ENCODE measurements around the gene CCDC86. TPM values are rescaled to one million over a fixed set of nuclear protein-coding genes. Genes with fewer than 3 reads are reported as not detected.

The CCDC86 gene
- total and polyA plus RNA-seq, 4 donors = 8.1 to 15.2 (median 10.0) TPM

DNA sequence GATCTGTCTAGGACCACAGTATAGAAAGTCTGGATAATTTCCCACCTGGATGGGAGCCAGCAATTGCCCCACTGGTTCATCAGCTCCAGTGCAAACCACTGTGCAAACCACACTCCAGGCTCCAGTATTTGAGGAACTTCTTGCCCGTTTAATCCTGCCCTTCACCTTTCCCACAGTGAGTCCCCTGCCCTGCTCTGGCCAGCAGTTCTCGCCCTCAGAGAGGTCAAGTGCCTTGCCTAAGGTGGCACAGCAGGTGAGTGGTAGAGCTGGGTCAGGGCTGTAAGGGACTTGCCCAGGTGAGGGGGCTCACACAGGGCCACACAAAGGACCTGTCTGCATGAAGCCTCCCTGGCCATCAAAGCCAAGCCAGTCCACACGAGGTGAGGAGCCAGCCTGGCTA lies 32.7 kb upstream of the CCDC86 start:
- intact Hi-C loops (cut with DNase I) = no loop called here
- 71 to 79% methylated on average over 3 of the region's 3 CpGs for WGBS, 2 donors
- no peaks in the 10 kb centered on the region for H3K36me3 ChIP-seq (ENCODE audit: control insufficient read depth in 1 of 2, insufficient read depth in 2 of 2, low read length in 1 of 2)
- H3K27ac ChIP-seq (ENCODE audit: low read depth in 1 of 2, low read length in 2 of 2) = no peak overlapping the region
- H3K4me3 ChIP-seq (ENCODE audit: low read length in 2 of 2) = no peak overlapping the region
- no peaks in the 10 kb centered on the region for H3K27me3 ChIP-seq (ENCODE audit: control insufficient read depth in 1 of 2, insufficient read depth in 2 of 2, low read length in 1 of 2)
- ATAC-seq (ENCODE audit: low FRiP score) (no peak), DNase-seq (no peak)
- H3K9me3 ChIP-seq (ENCODE audit: control insufficient read depth, low read length) = no peaks in the 10 kb centered on the region
- no peaks in the 10 kb centered on the region for H3K4me1 ChIP-seq (ENCODE audit: control insufficient read depth in 1 of 2, insufficient read depth in 2 of 2, low read length in 2 of 2)

DNA sequence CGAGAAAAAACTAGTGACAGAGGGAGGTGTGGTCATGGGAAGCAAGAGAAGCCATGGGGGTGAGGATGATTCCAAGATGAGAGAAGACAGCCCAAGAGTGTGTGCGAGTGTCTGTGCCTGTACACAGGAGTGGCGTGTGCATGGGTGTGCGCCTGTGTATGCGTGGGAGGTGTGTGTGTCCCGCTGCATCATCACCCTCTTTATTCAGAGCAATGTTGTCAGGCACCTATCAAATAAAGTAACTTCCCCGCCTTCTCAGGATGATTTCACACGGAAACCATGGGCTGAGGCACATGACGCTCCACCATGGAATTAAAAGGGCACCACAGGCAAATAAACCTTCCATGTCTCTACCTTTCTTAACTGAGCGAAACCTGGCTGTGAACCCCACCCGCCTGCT lies 32.2 kb upstream of the CCDC86 start:
- Histone ChIP-seq H3K27me3 (ENCODE audit: control insufficient read depth in 1 of 2, insufficient read depth in 2 of 2, low read length in 1 of 2) (no peaks in the 10 kb centered on the region), H3K36me3 (ENCODE audit: control insufficient read depth in 1 of 2, insufficient read depth in 2 of 2, low read length in 1 of 2) (no peaks in the 10 kb centered on the region), H3K4me3 (ENCODE audit: low read length in 2 of 2) (no peak overlapping the region), H3K9me3 (ENCODE audit: control insufficient read depth, low read length) (no peaks in the 10 kb centered on the region), H3K27ac (ENCODE audit: low read depth in 1 of 2, low read length in 2 of 2) (no peak overlapping the region), H3K4me1 (ENCODE audit: control insufficient read depth in 1 of 2, insufficient read depth in 2 of 2, low read length in 2 of 2) (no peaks in the 10 kb centered on the region)
- intact Hi-C loops (cut with DNase I) = no loop called here
- no peak for DNase-seq
- ATAC-seq (ENCODE audit: low FRiP score) = no peak
- 88 to 89% methylated on average over 11 of the region's 11 CpGs for WGBS, 2 donors

DNA sequence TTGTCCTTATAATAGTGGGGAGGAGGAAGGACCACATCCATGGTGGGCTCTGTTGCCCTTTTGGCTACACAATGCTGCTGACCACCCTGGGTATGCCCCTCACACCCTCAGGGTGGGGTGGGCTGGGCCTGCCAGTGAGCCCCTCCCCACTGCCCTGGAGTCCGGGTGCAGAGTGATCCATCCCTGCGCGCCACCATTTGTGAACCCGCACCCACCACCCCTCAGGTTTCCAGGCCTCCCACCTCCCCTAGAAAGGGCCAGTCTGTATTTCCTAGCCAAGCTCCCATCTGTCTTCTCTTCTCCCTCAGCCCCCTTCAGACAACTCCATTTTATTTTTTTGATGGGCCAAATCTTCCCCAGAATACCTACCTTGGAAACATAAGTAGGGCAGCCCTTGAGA lies 31.8 kb upstream of the CCDC86 start:
- no peaks in the 10 kb centered on the region for H3K4me1 ChIP-seq (ENCODE audit: control insufficient read depth in 1 of 2, insufficient read depth in 2 of 2, low read length in 2 of 2)
- H3K27me3 ChIP-seq (ENCODE audit: control insufficient read depth in 1 of 2, insufficient read depth in 2 of 2, low read length in 1 of 2) = no peaks in the 10 kb centered on the region
- no peaks in the 10 kb centered on the region for H3K36me3 ChIP-seq (ENCODE audit: control insufficient read depth in 1 of 2, insufficient read depth in 2 of 2, low read length in 1 of 2)
- ATAC-seq (ENCODE audit: low FRiP score) (no peak), DNase-seq (no peak)
- no peak overlapping the region for H3K27ac ChIP-seq (ENCODE audit: low read depth in 1 of 2, low read length in 2 of 2)
- H3K9me3 ChIP-seq (ENCODE audit: control insufficient read depth, low read length) = no peaks in the 10 kb centered on the region
- 93 to 98% methylated on average over 4 of the region's 4 CpGs for WGBS, 2 donors
- H3K4me3 ChIP-seq (ENCODE audit: low read length in 2 of 2) = no peak overlapping the region
- intact Hi-C loops (cut with DNase I) = no loop called here

DNA sequence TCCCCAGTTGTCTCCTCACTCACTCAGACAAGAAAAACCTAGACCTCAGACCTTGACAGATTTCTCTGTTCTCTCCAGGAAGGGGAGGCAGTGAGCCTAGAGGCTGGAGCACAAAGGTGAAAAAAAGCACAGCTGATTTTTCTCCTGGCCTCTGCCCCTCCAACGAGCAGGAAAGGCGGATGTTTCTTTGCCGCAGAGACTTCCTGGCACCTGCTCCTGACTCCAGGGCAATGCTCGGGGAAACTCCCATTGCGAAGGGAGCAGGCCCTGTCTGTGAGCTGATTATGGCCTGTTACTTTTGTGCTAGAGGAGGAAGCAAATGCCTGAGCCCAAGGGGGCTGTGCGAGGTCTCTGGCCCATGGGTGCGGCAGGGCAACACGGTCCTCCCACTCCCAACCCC lies 31.3 kb upstream of the CCDC86 start:
- no peak overlapping the region for H3K4me3 ChIP-seq (ENCODE audit: low read length in 2 of 2)
- H3K9me3 ChIP-seq (ENCODE audit: control insufficient read depth, low read length) = no peaks in the 10 kb centered on the region
- H3K36me3 ChIP-seq (ENCODE audit: control insufficient read depth in 1 of 2, insufficient read depth in 2 of 2, low read length in 1 of 2) = no peaks in the 10 kb centered on the region
- intact Hi-C loops (cut with DNase I) = no loop called here
- ATAC-seq (ENCODE audit: low FRiP score) (no peak), DNase-seq (no peak)
- no peaks in the 10 kb centered on the region for H3K4me1 ChIP-seq (ENCODE audit: control insufficient read depth in 1 of 2, insufficient read depth in 2 of 2, low read length in 2 of 2)
- 64 to 70% methylated on average over 8 of the region's 8 CpGs for WGBS, 2 donors
- no peaks in the 10 kb centered on the region for H3K27me3 ChIP-seq (ENCODE audit: control insufficient read depth in 1 of 2, insufficient read depth in 2 of 2, low read length in 1 of 2)
- H3K27ac ChIP-seq (ENCODE audit: low read depth in 1 of 2, low read length in 2 of 2) = no peak overlapping the region

DNA sequence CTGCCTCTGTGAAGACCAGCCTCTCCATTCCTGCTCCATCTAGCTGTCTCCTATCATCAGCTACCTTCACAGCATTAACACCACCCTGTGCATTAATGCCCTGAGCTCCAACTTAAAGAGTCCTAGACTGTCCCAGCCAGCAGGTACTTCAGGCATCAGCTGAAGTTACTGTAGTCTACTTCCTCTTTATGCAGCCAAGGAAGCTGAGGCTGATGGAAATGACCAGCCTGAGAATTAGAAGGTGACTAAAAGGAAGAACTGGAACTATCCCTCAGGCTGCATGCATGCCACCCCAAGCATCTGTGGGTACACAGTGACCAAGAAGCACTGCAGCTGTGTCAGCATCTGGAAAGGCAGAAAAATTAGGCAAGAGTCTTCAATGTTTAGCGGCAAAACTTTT lies 28.6 kb upstream of the CCDC86 start:
- Histone ChIP-seq H3K4me1 (ENCODE audit: control insufficient read depth in 1 of 2, insufficient read depth in 2 of 2, low read length in 2 of 2) (no peaks in the 10 kb centered on the region), H3K4me3 (ENCODE audit: low read length in 2 of 2) (no peak overlapping the region), H3K36me3 (ENCODE audit: control insufficient read depth in 1 of 2, insufficient read depth in 2 of 2, low read length in 1 of 2) (no peaks in the 10 kb centered on the region), H3K9me3 (ENCODE audit: control insufficient read depth, low read length) (peaks cover 7% of the 10 kb centered on the region), H3K27me3 (ENCODE audit: control insufficient read depth in 1 of 2, insufficient read depth in 2 of 2, low read length in 1 of 2) (no peaks in the 10 kb centered on the region), H3K27ac (ENCODE audit: low read depth in 1 of 2, low read length in 2 of 2) (no peak overlapping the region)
- no peak for DNase-seq
- no peak for ATAC-seq (ENCODE audit: low FRiP score)
- intact Hi-C loops (cut with DNase I) = no loop called here
- 87 to 92% methylated on average over 1 of the region's 1 CpG for WGBS, 2 donors

DNA sequence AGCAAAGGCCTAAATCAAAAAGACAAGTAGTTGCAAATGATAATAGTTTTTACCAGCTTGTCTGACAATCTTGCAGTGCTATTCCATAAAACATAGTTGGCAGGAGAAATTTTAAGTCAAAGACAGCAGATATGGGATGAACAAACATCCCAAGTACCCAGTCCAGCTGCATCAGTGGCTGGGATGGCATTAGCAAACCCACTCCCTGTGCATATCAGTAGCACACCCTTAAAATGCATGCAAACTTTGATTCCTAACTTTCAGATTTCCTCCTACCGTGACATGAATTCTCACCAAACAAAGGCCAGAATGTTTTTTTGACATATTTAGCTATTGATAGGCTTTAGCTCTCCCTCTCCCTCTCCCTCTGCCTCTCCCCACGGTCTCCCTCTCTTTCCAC lies 27.8 kb upstream of the CCDC86 start:
- Histone ChIP-seq H3K27ac (ENCODE audit: low read depth in 1 of 2, low read length in 2 of 2) (no peak overlapping the region), H3K4me3 (ENCODE audit: low read length in 2 of 2) (no peak overlapping the region), H3K9me3 (ENCODE audit: control insufficient read depth, low read length) (peaks cover 7% of the 10 kb centered on the region), H3K4me1 (ENCODE audit: control insufficient read depth in 1 of 2, insufficient read depth in 2 of 2, low read length in 2 of 2) (no peaks in the 10 kb centered on the region), H3K36me3 (ENCODE audit: control insufficient read depth in 1 of 2, insufficient read depth in 2 of 2, low read length in 1 of 2) (no peaks in the 10 kb centered on the region), H3K27me3 (ENCODE audit: control insufficient read depth in 1 of 2, insufficient read depth in 2 of 2, low read length in 1 of 2) (no peaks in the 10 kb centered on the region)
- ATAC-seq (ENCODE audit: low FRiP score) (no peak), DNase-seq (no peak)
- intact Hi-C loops (cut with DNase I) = no loop called here
- WGBS, 2 donors = 83 to 85% methylated on average over 1 to 2 of the region's 2 CpGs

DNA sequence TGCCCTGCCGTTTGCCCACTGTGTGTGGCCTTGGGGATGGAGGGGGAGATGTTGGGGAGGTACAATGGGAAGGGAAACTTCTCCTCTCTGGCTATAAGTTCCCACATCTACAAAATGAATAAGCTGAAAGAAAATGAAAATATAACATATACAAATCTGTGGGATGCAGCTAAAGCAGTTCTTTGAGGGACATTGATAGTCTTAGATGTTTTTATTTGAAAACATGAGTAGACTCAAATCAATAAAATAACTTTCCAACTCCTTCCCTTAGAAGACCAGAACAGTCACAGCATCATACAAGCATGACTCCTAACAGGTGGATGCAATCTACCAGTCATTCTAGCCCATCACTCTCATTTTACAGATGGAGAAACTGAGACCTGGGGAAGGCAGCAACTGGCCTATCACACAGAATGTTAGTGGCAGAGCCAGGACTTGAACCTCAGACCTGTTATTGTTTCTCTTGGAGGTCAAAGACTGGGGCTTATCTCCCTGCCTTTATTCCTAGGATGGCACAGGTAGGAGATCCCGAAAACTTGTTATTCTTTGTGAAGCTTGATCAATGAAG lies 25.2 kb upstream of the CCDC86 start:
- H3K36me3 ChIP-seq (ENCODE audit: control insufficient read depth in 1 of 2, insufficient read depth in 2 of 2, low read length in 1 of 2) = no peaks in the 10 kb centered on the region
- 95 to 100% methylated on average over 2 of the region's 2 CpGs for WGBS, 2 donors
- intact Hi-C loops (cut with DNase I) = no loop called here
- H3K27ac ChIP-seq (ENCODE audit: low read depth in 1 of 2, low read length in 2 of 2) = no peak overlapping the region
- H3K4me3 ChIP-seq (ENCODE audit: low read length in 2 of 2) = no peak overlapping the region
- H3K9me3 ChIP-seq (ENCODE audit: control insufficient read depth, low read length) = peaks cover 7% of the 10 kb centered on the region
- ATAC-seq (ENCODE audit: low FRiP score) = no peak
- H3K27me3 ChIP-seq (ENCODE audit: control insufficient read depth in 1 of 2, insufficient read depth in 2 of 2, low read length in 1 of 2) = no peaks in the 10 kb centered on the region
- no peaks in the 10 kb centered on the region for H3K4me1 ChIP-seq (ENCODE audit: control insufficient read depth in 1 of 2, insufficient read depth in 2 of 2, low read length in 2 of 2)
- no peak for DNase-seq

DNA sequence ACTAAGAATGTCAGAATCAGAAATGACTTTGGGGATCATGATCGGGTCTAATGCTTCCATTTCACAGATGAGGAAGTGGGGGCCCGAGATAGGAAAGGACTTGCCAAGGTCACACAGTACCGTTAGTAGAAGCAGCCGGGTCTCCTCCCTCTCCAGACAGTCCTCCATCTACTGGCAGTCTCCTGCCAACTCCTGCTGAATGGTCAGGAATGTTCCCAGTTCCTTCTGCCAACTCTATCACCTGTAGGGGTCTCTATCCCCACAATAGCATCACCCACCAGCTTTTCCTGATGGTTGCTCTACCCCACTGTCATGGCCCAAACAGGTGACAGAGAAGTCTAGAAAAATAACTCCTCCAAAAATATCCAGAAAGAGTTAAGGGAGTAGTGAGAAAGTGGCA lies 23.9 kb upstream of the CCDC86 start:
- Histone ChIP-seq H3K27ac (ENCODE audit: low read depth in 1 of 2, low read length in 2 of 2) (no peak overlapping the region), H3K36me3 (ENCODE audit: control insufficient read depth in 1 of 2, insufficient read depth in 2 of 2, low read length in 1 of 2) (no peaks in the 10 kb centered on the region), H3K4me1 (ENCODE audit: control insufficient read depth in 1 of 2, insufficient read depth in 2 of 2, low read length in 2 of 2) (no peaks in the 10 kb centered on the region), H3K9me3 (ENCODE audit: control insufficient read depth, low read length) (peaks cover 7% of the 10 kb centered on the region), H3K27me3 (ENCODE audit: control insufficient read depth in 1 of 2, insufficient read depth in 2 of 2, low read length in 1 of 2) (no peaks in the 10 kb centered on the region), H3K4me3 (ENCODE audit: low read length in 2 of 2) (no peak overlapping the region)
- ATAC-seq (ENCODE audit: low FRiP score) (no peak), DNase-seq (no peak)
- WGBS, 2 donors = 60 to 70% methylated on average over 4 of the region's 4 CpGs
- intact Hi-C loops (cut with DNase I) = no loop called here

DNA sequence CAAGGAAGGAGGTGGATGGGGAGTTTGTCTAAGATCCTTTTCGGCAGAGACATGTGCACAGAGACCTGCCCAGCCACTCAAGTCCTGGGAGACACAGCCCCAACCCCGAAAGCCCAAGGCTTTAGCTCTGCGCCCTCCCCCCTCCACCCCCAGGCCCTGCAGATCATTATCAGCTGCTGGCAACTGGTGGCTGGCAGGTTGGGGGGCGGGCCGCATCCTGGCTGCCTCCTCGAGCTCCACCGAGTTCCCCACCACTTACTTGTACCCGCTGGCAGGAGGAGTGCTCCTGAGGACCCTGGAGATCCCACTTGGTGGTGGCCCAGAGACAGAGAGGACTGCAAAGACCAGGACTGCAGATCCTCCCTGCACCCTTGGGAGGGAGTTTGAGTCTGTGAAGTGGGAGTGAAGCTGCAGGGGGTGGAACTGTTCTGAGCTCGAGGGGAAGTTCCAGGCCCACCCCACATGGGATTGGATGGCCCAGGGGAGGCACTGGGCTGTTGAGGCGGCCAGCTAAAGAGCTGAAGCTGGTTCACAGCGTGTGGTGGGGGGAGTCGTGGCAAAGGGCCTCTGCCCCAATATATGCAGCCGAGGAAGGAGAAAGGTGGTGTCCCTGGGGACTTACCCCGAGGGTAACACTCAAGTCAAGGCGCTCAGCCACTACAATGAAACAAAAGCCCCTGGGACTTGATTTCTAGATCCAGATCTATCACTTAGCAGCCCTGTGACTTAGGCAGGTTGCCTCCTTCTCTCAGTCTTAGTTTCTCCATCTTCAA lies 19.9 kb upstream of the CCDC86 start:
- no peaks in the 10 kb centered on the region for H3K4me1 ChIP-seq (ENCODE audit: control insufficient read depth in 1 of 2, insufficient read depth in 2 of 2, low read length in 2 of 2)
- no peak overlapping the region for H3K27ac ChIP-seq (ENCODE audit: low read depth in 1 of 2, low read length in 2 of 2)
- H3K9me3 ChIP-seq (ENCODE audit: control insufficient read depth, low read length) = peaks cover 3% of the 10 kb centered on the region
- H3K27me3 ChIP-seq (ENCODE audit: control insufficient read depth in 1 of 2, insufficient read depth in 2 of 2, low read length in 1 of 2) = no peaks in the 10 kb centered on the region
- DNase-seq (no peak), ATAC-seq (ENCODE audit: low FRiP score) (no peak)
- intact Hi-C loops (cut with DNase I) = no loop called here
- 47 to 48% methylated on average over 15 of the region's 15 CpGs for WGBS, 2 donors
- H3K36me3 ChIP-seq (ENCODE audit: control insufficient read depth in 1 of 2, insufficient read depth in 2 of 2, low read length in 1 of 2) = no peaks in the 10 kb centered on the region
- H3K4me3 ChIP-seq (ENCODE audit: low read length in 2 of 2) = no peak overlapping the region
